HepG2 (cell line): ENCODE results near the gene TMEM273. TPM values are rescaled to one million over a fixed set of nuclear protein-coding genes. Genes with fewer than 3 reads are reported as not detected.
A peak's percentile ranks its signal among the peaks of the same experiment; 100 is the strongest.

Source experiments
- ATAC-seq: fragments of 200-7000 bp; cut with Tn5 transposase; 3 replicates; pipeline ENCODE4 v1.9.1; 2020; ENCODE audit warnings: mild to moderate bottlenecking, moderate library complexity
- Bru-seq: library from RNA; stranded (reverse); fragments of 400-500 nt; gene quantifications from one replicate; lab custom pipeline; 2021; lab: Mats Ljungman, UMichigan
- BruChase-seq, 2 experiments: library from RNA; stranded (reverse); fragments of 400-500 nt; gene quantifications; one replicate each; lab custom pipeline; 2021; lab: Mats Ljungman, UMichigan
- BruUV-seq: library from RNA; stranded (reverse); fragments of 400-500 nt; replicated peaks from 2 replicates; lab custom pipeline; 2021; lab: Mats Ljungman, UMichigan
- CTCF ChIA-PET: fragments of 300-600 bp; formaldehyde crosslinking; extraction: SDS; loops from one replicate; lab custom pipeline; 2021; ENCODE audit warnings: low total read pairs, inconsistent platforms, low intra/inter-chr PET ratio; lab: Yijun Ruan, JAX
- POLR2A ChIA-PET: fragments of 350-600 bp; sonication (Branson Sonifier 250); formaldehyde crosslinking; loops from one replicate; lab custom pipeline; 2020; ENCODE audit warnings: antibody characterized with exemption, inconsistent platforms; lab: Yijun Ruan, JAX
- DNase-seq: peaks from one replicate; pipeline ENCODE4 v3.0.0-alpha.2; 2015; ENCODE audit warnings: low spot score
- FAIRE-seq: peaks from 3 replicates; lab custom pipeline; 2011; peaks lifted over from hg19 to GRCh38; lab: Jason Lieb, UNC
- H2AFZ ChIP-seq: one replicate; pipeline ENCODE4 v1.6.1; 2011; ENCODE audit warnings: low read length, inconsistent platforms
- H3K27ac ChIP-seq: fragments of 300-600 bp; 3 replicates; pipeline ENCODE4 v1.8.0; 2011; ENCODE audit warnings: mixed run types, mild to moderate bottlenecking, mixed read lengths, low read length, inconsistent platforms; ENCODE audit not compliant: insufficient read depth; ENCODE audit errors: extremely low read length
- H3K27me3 ChIP-seq, 2 experiments: fragments of 200-600 bp in 1 of 2; 2 replicates in 1 of 2; 3 replicates in 1 of 2; pipeline versions ENCODE4 v1.6.0 to v1.8.0; 2011; ENCODE audit warnings: low read length in 2 of 2, mild to moderate bottlenecking in 2 of 2, moderate library complexity in 2 of 2, inconsistent platforms in 1 of 2; ENCODE audit not compliant: insufficient read depth in 2 of 2, control insufficient read depth in 1 of 2
- H3K36me3 ChIP-seq, 2 experiments: fragments of 200-600 bp in 1 of 2; replicated peaks in 1 of 2; 2 replicates in 1 of 2; 3 replicates in 1 of 2; pipeline versions ENCODE4 v1.5.1 to v1.8.0; 2011; ENCODE audit warnings: low read length in 2 of 2, inconsistent platforms in 1 of 2; ENCODE audit not compliant: insufficient read depth in 2 of 2, control insufficient read depth in 1 of 2
- H3K4me1 ChIP-seq: 2 replicates; pipeline ENCODE4 v1.5.1; 2012; ENCODE audit warnings: low read length, inconsistent platforms; ENCODE audit not compliant: insufficient read depth
- H3K4me2 ChIP-seq: 2 replicates; pipeline ENCODE4 v1.6.0; 2011; ENCODE audit warnings: low read depth, low read length, inconsistent platforms
- H3K4me3 ChIP-seq, 3 experiments: fragments of 200-600 bp in 1 of 3; sonication (generic), shearing (Covaris generic) in 1 of 3; replicated peaks in 1 of 3; 2 replicates each; pipeline ENCODE4 v1.5.1; 2011 to 2016; ENCODE audit warnings: low read length in 3 of 3, inconsistent platforms in 2 of 3, low read depth in 2 of 3, mild to moderate bottlenecking in 2 of 3, control low read depth in 1 of 3, mixed read lengths in 1 of 3; ENCODE audit not compliant: insufficient read depth in 1 of 3
- H3K79me2 ChIP-seq: one replicate; pipeline ENCODE4 v1.6.1; 2011; ENCODE audit warnings: low read length, inconsistent platforms; ENCODE audit not compliant: insufficient read depth
- H3K9ac ChIP-seq: 2 replicates; pipeline ENCODE4 v1.6.0; 2011; ENCODE audit warnings: mild to moderate bottlenecking, low read depth, low read length, inconsistent platforms; ENCODE audit not compliant: insufficient read depth
- H3K9me3 ChIP-seq: 2 replicates; pipeline ENCODE4 v1.5.1; 2012; ENCODE audit warnings: mild to moderate bottlenecking, low read length
- H4K20me1 ChIP-seq: 2 replicates; pipeline ENCODE4 v1.6.0; 2011; ENCODE audit warnings: inconsistent platforms, mild to moderate bottlenecking, low read length, moderate library complexity; ENCODE audit not compliant: insufficient read depth
- DMAP1 ChIP-seq: IDR thresholded peaks from 2 replicates; pipeline ENCODE4 v1.6.1; 2016
- ZBTB1 ChIP-seq: sonication (generic); formaldehyde crosslinking; IDR thresholded peaks from 2 replicates; pipeline ENCODE4 v1.4.0; 2020; ENCODE audit warnings: missing genetic modification reagents, borderline replicate concordance
- ZNF263 ChIP-seq: sonication (generic); formaldehyde crosslinking; IDR thresholded peaks from 2 replicates; pipeline ENCODE4 v1.4.0; 2020; ENCODE audit warnings: missing genetic modification reagents
- ZNF33B ChIP-seq: sonication (generic); formaldehyde crosslinking; IDR thresholded peaks from 2 replicates; pipeline ENCODE4 v1.5.1; 2020; ENCODE audit warnings: mild to moderate bottlenecking, missing genetic modification reagents
- ZNF776 ChIP-seq: sonication (generic); formaldehyde crosslinking; IDR thresholded peaks from 2 replicates; pipeline ENCODE4 v1.4.0; 2020; ENCODE audit warnings: mild to moderate bottlenecking, missing genetic modification reagents
- ZNF839 ChIP-seq: sonication (generic); formaldehyde crosslinking; IDR thresholded peaks from 2 replicates; pipeline ENCODE4 v1.4.0; 2020; ENCODE audit warnings: missing genetic modification reagents, mild to moderate bottlenecking, borderline replicate concordance
- WGBS: methylation state at CpG from one replicate; pipeline ENCODE4 v1.1.6; 2017; ENCODE audit warnings: low lambda C conversion rate; 5-methylcytosine and 5-hydroxymethylcytosine counted together
- in situ Hi-C: cut with HindIII; loops from 2 replicates; pipeline ENCODE4 v1.10.0; 2017; ENCODE audit warnings: low pct_unique_long_range_greater_than_20kb; ENCODE audit not compliant: extremely low pct_ligation_motif_present
- intact Hi-C: fragments of 100-400 bp; cut with micrococcal nuclease; formaldehyde crosslinking; loops from one replicate; pipeline ENCODE4 v1.10.0; 2022; ENCODE audit not compliant: unreplicated experiment
- long read RNA-seq, 2 experiments: library from RNA in 1 of 2; library from polyadenylated mRNA in 1 of 2; stranded (forward) in 1 of 2; unstranded in 1 of 2; transcript quantifications; one replicate each; pipeline ENCODE4 v2.0.0, GENCODE V29; 2019 to 2022
- polyA minus RNA-seq, 3 experiments: library from RNA; depleted of rRNA, polyadenylated mRNA; stranded (reverse); fragments of >200 nt; gene quantifications; 2 replicates each; pipeline ENCODE4 v1.2.3, GENCODE V29; 2011; ENCODE audit warnings: low replicate concordance in 1 of 3
- polyA plus RNA-seq, 8 experiments: library from polyadenylated mRNA; depleted of rRNA in 3 of 8; stranded (reverse) in 7 of 8; unstranded in 1 of 8; fragments of >200 nt; fragmentation: Illumina TruSeq in 4 of 8; extraction: Trizol in 4 of 8; gene quantifications; 2 replicates each; pipeline versions ENCODE4 v1.2.1 to v1.2.3, GENCODE V29; 2011 to 2016; ENCODE audit warnings: low read depth in 4 of 8, missing spikeins in 1 of 8, mixed read lengths in 1 of 8; ENCODE audit not compliant: insufficient read depth in 1 of 8
- total RNA-seq, 5 experiments: library from RNA; depleted of rRNA; stranded (reverse); fragments of >200 nt; fragmentation: Illumina TruSeq; extraction: Trizol; gene quantifications; 2 replicates each; pipeline ENCODE4 v1.2.3, GENCODE V29; 2016; ENCODE audit warnings: low read depth in 1 of 5
- TF ChIP-seq, protein P1 (sequence below), 2 experiments: sonication (generic) in 1 of 2; formaldehyde crosslinking in 1 of 2; IDR thresholded peaks; 2 replicates each; pipeline versions ENCODE4 v1.5.1 to v1.6.1; 2011 to 2020; ENCODE audit warnings: borderline replicate concordance in 1 of 2, low read depth in 1 of 2, low read length in 1 of 2, mild to moderate bottlenecking in 1 of 2, missing genetic modification reagents in 1 of 2, moderate library complexity in 1 of 2
- TF ChIP-seq, protein P2 (sequence below): IDR thresholded peaks from 2 replicates; pipeline ENCODE4 v1.6.1; 2016; ENCODE audit warnings: low read depth

The TMEM273 gene, protein sequence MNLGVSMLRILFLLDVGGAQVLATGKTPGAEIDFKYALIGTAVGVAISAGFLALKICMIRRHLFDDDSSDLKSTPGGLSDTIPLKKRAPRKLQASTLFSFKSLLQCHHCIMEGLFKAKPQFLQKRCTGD
- not detected in 2 replicates for total RNA-seq (2016; rRNA removed; fragmentation: Illumina TruSeq; extraction: Trizol)
- not detected in 2 replicates for total RNA-seq (2016; cell fraction: cytosol; rRNA removed; fragmentation: Illumina TruSeq; extraction: Trizol; ENCODE audit: low read depth)
- total RNA-seq (2016; cell fraction: insoluble cytoplasmic fraction; rRNA removed; fragmentation: Illumina TruSeq; extraction: Trizol) = not detected in 2 replicates
- total RNA-seq (2016; cell fraction: membrane; rRNA removed; fragmentation: Illumina TruSeq; extraction: Trizol) = not detected in 2 replicates
- total RNA-seq (2016; cell fraction: nucleus; rRNA removed; fragmentation: Illumina TruSeq; extraction: Trizol) = not detected in 2 replicates
- polyA plus RNA-seq (2011; rRNA removed) = not detected in 2 replicates
- polyA plus RNA-seq (2011; cell fraction: cytosol; rRNA removed) = not detected in 2 replicates
- polyA plus RNA-seq (2011; cell fraction: nucleus; rRNA removed) = not detected in 2 replicates
- polyA plus RNA-seq (2012) = not detected in 2 replicates
- not detected in 2 replicates for polyA plus RNA-seq (2016; cell fraction: cytosol; fragmentation: Illumina TruSeq; extraction: Trizol; ENCODE audit: low read depth)
- not detected in 2 replicates for polyA plus RNA-seq (2016; cell fraction: insoluble cytoplasmic fraction; fragmentation: Illumina TruSeq; extraction: Trizol; ENCODE audit: low read depth)
- polyA plus RNA-seq (2016; cell fraction: membrane; fragmentation: Illumina TruSeq; extraction: Trizol; ENCODE audit: low read depth) = not detected in 2 replicates
- not detected in 2 replicates for polyA plus RNA-seq (2016; cell fraction: nucleus; fragmentation: Illumina TruSeq; extraction: Trizol; ENCODE audit: insufficient read depth, low read depth)
- polyA minus RNA-seq (2011; rRNA and poly(A)+ RNA removed; ENCODE audit: low replicate concordance) = not detected in 2 replicates
- not detected in 2 replicates for polyA minus RNA-seq (2011; cell fraction: cytosol; rRNA and poly(A)+ RNA removed)
- not detected in 2 replicates for polyA minus RNA-seq (2011; cell fraction: nucleus; rRNA and poly(A)+ RNA removed)
- Bru-seq, nascent RNA = not detected
- BruChase-seq, experiment 1, labeled RNA remaining after a 6-hour chase = percentile 4 among the genes with signal in this experiment
- BruChase-seq, experiment 2, labeled RNA remaining after a 2-hour chase = percentile 8 among the genes with signal in this experiment
- long read RNA-seq, experiment 1 = 0 reads
- long read RNA-seq, experiment 2 = 0 reads

DNA sequence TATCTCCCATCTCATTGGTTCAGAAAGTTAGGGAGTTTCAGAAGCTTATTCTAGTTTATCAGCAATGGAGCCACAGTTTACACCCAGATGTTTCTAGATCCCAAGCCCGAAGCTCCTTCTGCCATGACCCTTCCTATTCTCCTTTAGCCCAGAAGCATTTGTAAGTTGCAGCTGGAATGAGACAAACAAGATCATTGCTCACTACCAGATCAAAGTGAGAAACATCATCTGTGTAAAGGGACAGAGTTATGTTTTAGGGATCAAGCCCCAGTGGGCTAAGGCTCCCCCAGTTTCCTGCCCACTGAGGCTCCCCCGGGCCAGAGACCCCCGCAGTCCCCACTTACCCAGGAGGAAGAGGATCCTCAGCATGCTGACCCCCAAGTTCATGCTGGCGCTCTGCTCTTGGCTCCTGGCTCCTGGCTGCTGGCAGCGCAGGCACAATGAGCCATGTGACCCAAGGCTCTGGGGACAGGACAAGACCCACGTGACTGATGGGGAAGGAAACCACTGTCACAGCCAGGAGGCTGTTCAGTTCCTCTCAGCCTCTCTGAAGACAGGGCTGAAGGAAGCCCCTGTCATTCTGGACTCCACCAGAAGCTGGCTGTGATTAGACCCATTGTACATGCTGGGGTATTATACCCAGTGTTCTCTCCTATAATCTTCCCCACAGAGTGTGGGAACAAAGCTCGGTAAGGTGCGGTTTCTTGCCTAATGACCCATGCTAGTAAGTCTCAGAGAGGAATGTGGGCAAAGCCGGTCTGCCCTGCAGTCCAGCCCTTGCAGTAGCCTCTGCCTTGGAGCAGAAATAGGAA lies at the start of gene TMEM273:
Gene TMEM273, minus strand, starts transcription at position 442 of the 812 bp plus-strand sequence. Its CDS starts 55 bp downstream, at position 387.
- no peaks in the 10 kb centered on the region for H3K4me1 ChIP-seq
- H4K20me1 ChIP-seq = no peaks in the 10 kb centered on the region
- in situ Hi-C loops = no loop called here
- CTCF ChIA-PET = no interaction called here
- ATAC-seq (no peak), DNase-seq (no peak), FAIRE-seq (no peak)
- H3K4me2 ChIP-seq = no peak within 1 kb of the TSS
- H3K4me3 ChIP-seq = no peak within 1 kb of the TSS
- no peaks in the 10 kb centered on the region for H3K9me3 ChIP-seq
- H2AFZ ChIP-seq = no peak within 1 kb of the TSS
- no peak within 1 kb of the TSS for H3K9ac ChIP-seq
- POLR2A ChIA-PET = no interaction called here
- H3K27ac ChIP-seq = no peak within 1 kb of the TSS
- 2% methylated on average over 3 of the region's 9 CpGs for WGBS
- H3K79me2 ChIP-seq = no peaks in the 10 kb centered on the region
- H3K36me3 ChIP-seq = no peaks in the 10 kb centered on the region
- H3K27me3 ChIP-seq = peaks cover 0 to 19% of the 10 kb centered on the region in 2 experiments; a peak in 3 of 5 replicates
- TF ChIP-seq DMAP1 (no peak), ZNF263 (no peak), ZNF33B (no peak), ZNF839 (CRISPR knock-in tag) (no peak), ZBTB1 (CRISPR knock-in tag) (no peak), ZNF776 (no peak)
- TF ChIP-seq, protein P1, sequence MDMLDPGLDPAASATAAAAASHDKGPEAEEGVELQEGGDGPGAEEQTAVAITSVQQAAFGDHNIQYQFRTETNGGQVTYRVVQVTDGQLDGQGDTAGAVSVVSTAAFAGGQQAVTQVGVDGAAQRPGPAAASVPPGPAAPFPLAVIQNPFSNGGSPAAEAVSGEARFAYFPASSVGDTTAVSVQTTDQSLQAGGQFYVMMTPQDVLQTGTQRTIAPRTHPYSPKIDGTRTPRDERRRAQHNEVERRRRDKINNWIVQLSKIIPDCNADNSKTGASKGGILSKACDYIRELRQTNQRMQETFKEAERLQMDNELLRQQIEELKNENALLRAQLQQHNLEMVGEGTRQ (IDR thresholded peaks at IDR 0.05; ENCODE audit: low read depth, low read length) = peak; percentile 26; the same call in 1 of the 2 replicates
- TF ChIP-seq, protein P1 (CRISPR knock-in tag; IDR thresholded peaks at IDR 0.05; ENCODE audit: borderline replicate concordance) = no peak
- TF ChIP-seq, protein P2, sequence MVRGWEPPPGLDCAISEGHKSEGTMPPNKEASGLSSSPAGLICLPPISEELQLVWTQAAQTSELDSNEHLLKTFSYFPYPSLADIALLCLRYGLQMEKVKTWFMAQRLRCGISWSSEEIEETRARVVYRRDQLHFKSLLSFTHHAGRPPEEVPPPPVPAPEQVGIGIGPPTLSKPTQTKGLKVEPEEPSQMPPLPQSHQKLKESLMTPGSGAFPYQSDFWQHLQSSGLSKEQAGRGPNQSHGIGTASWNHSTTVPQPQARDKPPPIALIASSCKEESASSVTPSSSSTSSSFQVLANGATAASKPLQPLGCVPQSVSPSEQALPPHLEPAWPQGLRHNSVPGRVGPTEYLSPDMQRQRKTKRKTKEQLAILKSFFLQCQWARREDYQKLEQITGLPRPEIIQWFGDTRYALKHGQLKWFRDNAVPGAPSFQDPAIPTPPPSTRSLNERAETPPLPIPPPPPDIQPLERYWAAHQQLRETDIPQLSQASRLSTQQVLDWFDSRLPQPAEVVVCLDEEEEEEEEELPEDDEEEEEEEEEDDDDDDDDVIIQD (CRISPR knock-in tag) = no peak
- BruUV-seq = no TSS peak
- intact Hi-C loops = no loop called here
